Activated CD4-positive, alpha-beta T cell treated with anti-CD3 and anti-CD28 coated beads, Interleukin-10, Interleukin-2, amounts not matched to agents 100 ng/mL and 50 ng/mL, durations not matched to agents 16 hours and 8 hours (primary cell): ENCODE measurements around the gene PARD6B.
"Not testable (repeated sequence)": the region's sequence is repeated elsewhere in the genome, so short reads cannot be mapped to it uniquely, and the experiment has no call there.

Experiments
- DNase-seq: peaks from one replicate; pipeline ENCODE4 v3.0.0-alpha.2; 2020

The PARD6B gene

DNA sequence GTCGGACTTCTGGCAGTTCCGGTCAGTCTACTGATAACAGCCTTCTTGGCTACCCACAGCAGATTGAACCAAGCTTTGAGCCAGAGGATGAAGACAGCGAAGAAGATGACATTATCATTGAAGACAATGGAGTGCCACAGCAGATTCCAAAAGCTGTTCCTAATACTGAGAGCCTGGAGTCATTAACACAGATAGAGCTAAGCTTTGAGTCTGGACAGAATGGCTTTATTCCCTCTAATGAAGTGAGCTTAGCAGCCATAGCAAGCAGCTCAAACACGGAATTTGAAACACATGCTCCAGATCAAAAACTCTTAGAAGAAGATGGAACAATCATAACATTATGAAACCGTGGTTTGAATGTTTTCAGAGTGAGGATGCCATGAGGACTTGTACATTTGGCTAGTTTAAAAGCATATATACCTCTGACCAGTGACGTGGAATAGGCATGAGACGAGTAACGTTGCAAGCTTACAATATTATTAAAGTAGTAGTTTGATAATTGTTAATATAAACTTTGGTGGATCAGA lies 18.8 kb downstream of the PARD6B start:
- DNase-seq = no peak

GRCh38 chr20:50753152-50753551 lies 21.8 kb downstream of the PARD6B start:
- DNase-seq = no peak

DNA sequence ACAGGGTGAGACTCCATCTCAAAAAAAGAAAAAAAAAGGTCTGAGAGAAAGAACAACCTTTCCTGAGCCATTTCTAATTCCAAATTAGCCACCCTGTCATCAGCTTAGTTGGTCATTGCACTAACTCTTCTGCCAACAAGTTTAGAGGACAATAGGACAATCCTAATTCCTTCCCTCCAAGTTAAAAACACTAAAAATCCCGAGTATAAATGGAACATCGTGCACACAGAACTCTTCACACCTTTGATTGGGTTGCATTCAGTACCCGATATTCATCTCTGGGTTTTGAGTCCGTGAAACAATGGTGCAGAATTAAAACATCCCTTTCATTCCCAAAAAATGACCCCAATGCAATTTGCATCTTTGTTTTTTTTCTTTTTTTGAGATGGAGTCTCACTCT lies 23.0 kb downstream of the PARD6B start:
- DNase-seq = no peak

- no peak for DNase-seq
Measured at GRCh38 chr20:50756447-50756846, 25.1 kb downstream of the PARD6B start.

DNA sequence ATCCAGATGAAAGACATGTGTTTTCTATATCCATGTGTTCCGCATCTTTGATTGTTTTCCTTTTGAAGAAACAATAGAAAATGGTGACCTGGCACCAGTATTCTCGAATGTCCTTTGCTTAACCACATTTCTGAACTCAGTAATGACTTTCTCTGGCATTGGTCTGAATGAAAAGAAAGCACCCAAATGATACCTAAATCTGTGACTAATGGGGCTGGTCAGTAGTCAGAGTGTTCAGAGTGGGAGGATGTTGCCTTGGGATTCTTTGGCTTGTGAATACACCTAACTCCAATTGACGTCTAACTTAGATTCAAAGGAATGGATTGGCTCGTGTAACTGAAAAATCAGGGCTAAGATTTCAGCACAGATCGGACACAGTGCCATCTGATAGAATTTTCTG lies 27.1 kb downstream of the PARD6B start:
- DNase-seq = no peak

GRCh38 chr20:50758992-50759391 lies 27.6 kb downstream of the PARD6B start:
- DNase-seq = no peak

GRCh38 chr20:50759678-50760077 lies 28.3 kb downstream of the PARD6B start:
- DNase-seq = no peak

GRCh38 chr20:50762045-50762422 lies 30.7 kb downstream of the PARD6B start:
- DNase-seq = no peak

GRCh38 chr20:50762435-50763220 lies 31.2 kb downstream of the PARD6B start:
- no peak for DNase-seq

GRCh38 chr20:50763550-50764458 lies 32.4 kb downstream of the PARD6B start:
- DNase-seq = not testable (repeated sequence)

- not testable (repeated sequence) for DNase-seq
Measured at GRCh38 chr20:50765251-50765650, 33.9 kb downstream of the PARD6B start.

DNA sequence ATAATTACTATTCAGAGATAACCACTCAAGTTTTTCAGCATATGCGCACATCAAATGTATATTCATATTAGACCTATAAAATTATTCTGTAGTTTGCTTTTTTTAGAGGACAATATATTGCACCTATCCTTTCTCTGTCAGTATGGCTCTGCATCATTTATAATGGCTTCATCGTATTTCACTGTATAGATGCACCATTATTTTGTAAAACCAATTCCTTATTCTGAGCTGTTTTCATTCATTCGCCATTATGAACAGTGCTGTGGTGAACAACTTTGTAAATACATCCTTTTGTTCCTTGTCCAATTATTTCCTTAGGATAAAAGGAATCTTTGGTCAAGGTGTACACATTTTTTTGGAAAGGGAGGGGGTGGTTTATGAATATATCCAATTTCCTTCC lies 34.3 kb downstream of the PARD6B start:
- DNase-seq = no peak

DNA sequence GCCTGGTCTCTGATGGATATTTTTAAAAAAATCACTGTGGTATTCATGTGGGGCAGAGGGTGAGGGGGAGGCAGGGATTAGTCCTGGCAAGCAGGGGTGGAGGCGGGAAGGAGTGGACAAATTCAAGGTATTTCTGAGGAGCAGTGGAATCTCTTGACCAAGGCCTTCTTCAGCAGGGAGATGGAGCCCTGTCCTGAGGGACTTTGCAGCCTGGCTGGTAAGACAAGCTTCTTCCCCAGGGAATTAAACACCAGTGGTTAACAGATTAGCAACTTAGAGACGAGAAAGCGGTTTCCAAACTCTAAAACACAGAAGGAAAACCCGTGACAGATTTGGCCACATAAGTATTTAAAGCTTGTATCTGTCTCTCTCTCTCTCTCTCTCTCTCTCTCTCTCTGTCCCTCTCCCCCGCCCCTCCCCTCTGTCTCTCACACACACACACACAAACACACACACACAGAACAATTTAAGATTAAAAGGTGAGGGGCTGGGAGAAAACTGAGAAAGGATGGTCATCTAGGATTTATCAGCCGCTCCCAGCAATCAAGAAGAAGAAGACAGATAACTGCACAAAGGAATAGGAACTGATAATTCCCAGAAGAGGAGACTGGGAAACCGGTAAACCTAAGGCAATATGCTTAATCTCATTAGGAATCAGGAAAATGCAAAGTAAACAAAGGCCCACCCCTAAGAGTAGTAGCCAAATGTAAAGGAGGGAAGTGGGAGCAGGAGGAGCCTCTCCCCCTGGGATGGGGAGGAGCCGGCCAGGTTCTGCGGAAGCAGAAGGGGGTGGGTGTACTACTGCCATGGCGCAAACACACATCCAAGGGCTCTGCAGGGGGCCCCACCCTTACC lies 35.8 kb downstream of the PARD6B start:
- DNase-seq = not testable (repeated sequence)

- DNase-seq = not testable (repeated sequence)
Measured at GRCh38 chr20:50768991-50769390, 37.6 kb downstream of the PARD6B start.

GRCh38 chr20:50769551-50770085 lies 38.2 kb downstream of the PARD6B start:
- DNase-seq = not testable (repeated sequence)

GRCh38 chr20:50771419-50772080 lies 40.2 kb downstream of the PARD6B start:
- not testable (repeated sequence) for DNase-seq

- DNase-seq = peak; percentile 7
Measured at GRCh38 chr20:50772420-50773185, 41.2 kb downstream of the PARD6B start.

DNA sequence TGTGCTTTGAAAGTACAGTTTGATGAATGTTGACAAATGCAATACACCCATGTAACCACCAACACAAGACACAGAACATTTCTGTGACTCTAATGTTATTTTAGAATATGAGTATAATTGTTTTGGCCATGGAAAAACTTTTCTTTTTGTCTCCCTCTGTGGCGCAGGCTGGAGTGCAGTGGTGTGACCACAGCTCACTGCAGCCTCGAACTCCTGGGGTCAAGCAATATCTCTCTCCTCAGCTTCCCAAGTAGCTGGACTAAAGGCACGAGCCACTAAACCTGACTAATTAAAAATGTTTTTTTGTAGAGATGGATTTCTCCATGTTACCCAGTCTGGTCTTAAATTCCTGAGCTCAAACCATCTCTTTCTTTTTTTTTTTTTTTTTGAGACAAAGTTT lies 43.1 kb downstream of the PARD6B start:
- no peak for DNase-seq

GRCh38 chr20:50776122-50776817 lies 44.9 kb downstream of the PARD6B start:
- no peak for DNase-seq

GRCh38 chr20:50777373-50777772 lies 46.0 kb downstream of the PARD6B start:
- DNase-seq = no peak
